HG02852 (cell line): Measurements from ENCODE around the gene IFITM1.

Experiments used
- ATAC-seq: cut with Tn5 transposase; IDR thresholded peaks from one replicate; pipeline ENCODE4 v1.9.1; 2021; ENCODE audit warnings: mild to moderate bottlenecking, moderate library complexity; ENCODE audit not compliant: unreplicated experiment

The IFITM1 gene

DNA sequence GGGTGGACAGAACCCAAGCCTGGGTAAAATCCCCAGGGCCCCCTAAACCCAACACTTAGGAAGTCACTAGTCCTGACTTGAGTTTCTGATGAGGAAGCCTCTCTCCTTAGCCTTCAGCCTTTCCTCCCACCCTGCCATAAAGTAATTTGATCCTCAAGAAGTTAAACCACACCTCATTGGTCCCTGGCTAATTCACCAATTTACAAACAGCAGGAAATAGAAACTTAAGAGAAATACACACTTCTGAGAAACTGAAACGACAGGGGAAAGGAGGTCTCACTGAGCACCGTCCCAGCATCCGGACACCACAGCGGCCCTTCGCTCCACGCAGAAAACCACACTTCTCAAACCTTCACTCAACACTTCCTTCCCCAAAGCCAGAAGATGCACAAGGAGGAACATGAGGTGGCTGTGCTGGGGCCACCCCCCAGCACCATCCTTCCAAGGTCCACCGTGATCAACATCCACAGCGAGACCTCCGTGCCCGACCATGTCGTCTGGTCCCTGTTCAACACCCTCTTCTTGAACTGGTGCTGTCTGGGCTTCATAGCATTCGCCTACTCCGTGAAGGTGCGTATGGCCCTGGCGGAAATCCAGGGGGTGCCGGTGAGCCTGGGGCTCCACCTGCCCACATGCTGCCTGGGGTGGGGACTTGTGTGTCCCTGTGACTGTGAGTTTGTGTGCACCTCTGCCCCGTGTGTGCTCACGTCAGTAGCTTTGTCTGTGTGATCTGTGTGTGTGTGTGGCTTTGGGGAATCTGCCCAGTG lies at the start of gene IFITM1:
IFITM1 (plus strand) TSS at position 254 of the 767 bp plus-strand sequence; CDS start at position 385, 131 bp downstream.
- peak; percentile 35 for ATAC-seq

DNA sequence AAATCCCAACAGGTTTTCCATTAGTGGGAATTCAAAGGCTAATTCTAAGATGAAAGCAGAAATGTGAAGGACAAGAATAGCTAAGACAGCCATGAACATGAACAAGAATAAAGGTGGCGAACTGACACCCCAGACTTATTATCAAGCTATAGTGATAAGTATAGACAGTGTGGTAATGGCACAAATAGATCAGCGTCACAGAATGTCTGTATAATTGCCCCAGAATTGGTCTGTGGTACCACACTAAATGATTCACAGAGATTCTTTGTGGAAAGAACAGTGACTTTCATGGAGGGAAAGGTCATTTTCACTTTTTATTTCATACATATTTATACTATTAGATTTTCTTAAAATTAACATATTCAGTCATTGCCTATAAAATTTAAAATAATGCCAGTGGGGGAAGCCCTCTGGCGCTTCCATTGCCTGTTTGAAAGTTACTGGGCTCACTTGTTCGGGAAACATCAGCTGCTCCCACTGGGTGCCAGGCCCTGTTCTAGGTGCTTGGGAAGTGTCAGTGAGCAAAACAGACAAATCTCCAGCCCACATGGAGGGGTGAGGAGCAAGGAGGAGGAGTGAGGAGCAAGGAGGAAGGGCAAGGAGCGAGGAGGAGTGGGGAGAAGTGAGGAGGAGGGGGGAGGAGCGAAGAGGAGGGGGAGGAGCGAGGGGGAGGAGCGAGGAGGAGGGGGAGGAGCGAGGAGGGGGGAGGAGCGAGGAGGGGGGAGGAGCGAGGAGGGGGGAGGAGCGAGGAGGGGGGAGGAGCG lies 47.0 kb upstream of the IFITM1 start:
- no peak for ATAC-seq

DNA sequence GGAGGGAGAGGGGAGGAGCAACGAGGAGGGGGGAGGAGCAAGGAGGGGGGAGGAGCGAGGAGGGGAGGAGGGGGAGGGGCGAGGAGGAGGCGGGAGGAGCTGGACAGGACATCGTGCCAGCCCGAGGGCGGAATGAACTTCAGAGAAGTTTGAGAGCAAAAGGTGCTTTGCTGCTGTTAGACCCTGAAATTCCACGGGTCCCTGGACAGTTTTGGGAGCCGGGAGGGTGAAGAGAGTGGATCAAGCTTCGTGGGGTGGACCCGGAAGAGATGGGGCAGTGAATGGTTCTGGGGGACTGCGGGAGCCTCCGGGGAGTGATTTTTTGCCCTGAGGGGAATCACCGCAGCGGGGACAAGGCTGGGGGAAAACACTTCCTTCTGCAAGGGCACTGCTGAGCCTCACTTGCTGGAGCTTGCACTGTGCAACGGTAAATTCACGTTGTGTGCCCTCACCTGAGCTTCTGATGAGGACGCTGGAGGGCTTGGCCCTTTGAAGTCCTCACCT lies 46.3 kb upstream of the IFITM1 start:
- ATAC-seq = no peak

DNA sequence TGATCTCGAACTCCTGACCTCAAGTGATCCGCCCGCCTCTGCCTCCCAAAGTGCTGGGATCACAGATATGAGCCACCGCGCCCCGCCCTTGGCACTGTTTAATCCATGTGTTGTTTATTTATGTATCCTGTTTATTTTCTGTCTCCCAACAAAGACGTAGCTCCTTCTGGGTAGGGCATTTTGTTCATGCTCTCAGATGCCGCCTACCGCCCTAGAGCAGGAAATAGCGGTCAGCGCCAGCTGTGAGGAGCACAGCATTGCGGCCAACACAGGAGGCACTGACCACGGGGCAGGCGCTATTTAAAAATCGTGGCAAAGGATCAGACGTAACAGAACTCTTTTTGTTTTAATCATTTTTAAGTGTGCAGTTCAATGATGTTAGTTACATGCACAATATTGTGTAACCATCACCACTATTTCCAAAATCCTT lies 45.1 kb upstream of the IFITM1 start:
- ATAC-seq = peak; percentile 38

DNA sequence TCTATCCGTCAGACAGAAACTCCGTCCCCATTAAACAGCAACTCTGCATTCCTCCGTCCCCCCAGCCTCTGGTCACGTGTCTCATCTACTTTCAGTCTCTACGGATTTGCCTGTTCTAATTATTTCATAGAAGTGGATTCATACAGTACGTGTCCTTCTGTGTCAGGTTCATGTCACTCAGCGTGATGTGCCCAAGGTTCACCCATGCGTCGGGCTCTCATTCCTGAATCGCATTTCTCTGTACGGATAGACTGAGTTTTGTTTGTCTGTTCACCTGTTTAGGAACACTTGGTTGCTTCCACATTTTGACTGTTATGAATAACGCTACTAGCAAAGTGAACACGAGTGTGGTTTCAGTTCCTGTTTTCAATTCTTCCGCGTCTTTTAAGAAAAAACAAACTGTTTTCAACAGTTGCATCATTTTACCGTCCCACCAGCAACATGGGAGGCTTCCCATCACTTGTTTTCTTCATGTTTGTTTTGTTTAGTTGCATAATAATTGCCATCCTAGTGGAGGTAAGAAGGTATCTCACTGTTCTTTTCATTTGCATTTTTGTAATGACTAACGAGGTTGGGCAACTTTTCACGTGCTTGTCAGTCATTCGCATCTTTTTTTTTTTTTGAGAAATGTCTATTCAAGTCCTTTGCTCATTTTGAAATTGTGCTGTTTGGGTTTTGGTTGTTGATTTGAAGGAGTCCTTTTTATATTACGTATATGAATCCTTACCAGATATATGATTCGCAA lies 44.5 kb upstream of the IFITM1 start:
- peak; percentile 75 for ATAC-seq

DNA sequence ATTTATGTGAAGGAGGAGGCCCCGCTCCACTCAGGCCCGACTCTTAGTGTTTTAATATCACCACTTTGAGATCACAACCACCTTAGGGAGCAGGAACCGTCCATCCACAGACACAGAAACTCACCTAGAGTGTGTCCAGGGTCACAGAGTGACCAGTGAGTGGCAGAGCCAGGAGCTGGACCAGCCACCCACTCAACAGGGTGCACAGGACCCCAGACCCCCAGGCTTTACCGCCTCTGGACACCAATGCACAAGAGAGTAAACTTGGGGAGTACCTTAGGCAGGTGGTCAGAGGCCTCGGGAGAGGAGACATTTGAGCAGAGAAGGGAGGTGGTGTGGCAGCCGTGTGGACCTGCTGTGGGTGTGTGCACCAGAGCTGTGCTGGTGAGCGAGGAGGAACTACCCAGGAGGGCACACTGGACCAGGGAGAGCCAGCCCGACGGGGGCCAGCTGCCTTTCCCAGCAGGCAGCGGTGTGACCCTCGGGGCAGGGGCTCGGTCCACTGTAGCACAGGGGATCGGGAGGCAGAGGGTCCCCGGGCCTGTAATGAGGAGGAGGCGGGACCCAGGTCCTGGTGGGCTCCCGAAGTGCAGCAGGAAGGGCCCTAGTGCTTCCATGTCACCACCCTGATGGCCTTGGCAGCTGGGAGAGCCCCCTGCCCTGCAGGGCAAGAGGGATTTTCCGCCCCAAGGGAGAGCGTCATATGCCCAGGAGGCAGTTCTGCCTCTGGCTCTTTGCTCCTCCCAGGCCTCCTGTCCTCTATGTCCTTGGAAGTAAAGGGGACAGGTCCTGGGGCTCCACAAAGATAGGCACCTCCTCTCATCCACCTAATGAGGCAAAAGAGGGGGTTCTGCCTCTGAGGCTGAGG lies 43.2 kb upstream of the IFITM1 start:
- ATAC-seq = no peak

DNA sequence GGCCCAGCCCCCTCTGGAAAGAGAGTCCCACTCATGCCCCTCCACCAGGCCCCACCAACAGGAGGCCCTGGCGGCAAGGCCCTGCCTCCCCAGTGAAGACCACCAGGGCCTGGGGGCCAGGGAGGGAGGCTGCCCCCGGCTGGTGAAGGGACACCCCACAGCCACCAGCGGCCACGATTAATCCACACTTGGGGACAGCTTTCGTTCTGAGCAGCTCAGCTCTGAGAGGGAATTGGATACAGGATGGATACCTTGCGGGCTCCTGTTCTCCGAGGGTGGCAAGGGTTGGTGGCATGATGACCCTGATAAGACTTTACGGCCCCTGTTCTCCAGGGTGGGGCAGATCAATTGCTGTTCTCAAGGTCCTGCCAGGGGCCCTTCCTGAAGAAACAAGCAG lies 42.5 kb upstream of the IFITM1 start:
- no peak for ATAC-seq

DNA sequence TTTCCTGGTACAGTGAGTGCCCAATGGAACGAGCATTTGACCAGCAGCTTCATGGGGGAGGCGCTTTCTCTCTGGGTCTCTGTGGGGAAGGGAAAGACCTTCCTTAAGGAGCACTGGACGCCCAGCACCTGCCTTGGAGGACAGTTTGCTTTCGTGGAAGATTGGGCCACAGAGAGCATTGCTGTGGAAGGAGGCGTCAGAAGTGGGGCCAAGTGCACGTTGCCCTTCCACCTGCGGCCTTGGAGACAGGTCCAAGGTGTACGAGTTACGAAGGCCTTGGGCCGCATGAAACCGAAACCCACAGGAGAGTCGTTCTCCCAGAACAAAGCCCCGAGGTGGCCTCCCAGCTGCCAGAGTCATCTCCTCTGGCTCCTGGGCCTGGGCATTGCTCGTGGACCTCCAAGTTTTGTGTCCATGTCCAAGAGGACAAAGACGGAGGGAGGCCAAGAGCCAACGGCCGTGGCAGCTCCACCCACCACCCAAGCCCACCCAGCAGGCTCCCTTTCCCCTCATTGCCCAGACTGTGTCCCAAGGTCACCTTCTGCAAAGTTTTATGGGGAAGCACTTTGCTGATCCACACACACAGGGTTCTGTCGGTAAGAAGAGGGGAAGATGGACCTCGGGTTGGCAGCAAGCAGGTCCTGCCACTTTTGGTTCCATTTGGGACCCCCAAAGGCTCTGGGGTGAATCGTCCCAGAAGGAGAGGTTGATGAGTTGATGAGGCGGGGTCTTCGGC lies 41.5 kb upstream of the IFITM1 start:
- no peak for ATAC-seq

DNA sequence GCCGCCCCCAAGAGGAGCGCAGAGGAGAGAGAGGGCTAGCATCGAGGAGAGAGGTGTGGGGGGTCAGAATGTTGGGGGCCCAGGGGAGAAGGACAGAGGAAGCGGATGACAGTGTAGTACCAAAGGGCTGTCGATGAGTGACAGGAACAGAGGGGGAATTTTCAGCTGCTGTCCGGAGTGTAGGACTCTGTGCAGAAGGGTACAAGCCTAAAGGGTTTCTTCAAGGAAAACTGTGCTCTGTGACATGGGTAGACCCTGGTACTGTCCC lies 41.0 kb upstream of the IFITM1 start:
- ATAC-seq = no peak

DNA sequence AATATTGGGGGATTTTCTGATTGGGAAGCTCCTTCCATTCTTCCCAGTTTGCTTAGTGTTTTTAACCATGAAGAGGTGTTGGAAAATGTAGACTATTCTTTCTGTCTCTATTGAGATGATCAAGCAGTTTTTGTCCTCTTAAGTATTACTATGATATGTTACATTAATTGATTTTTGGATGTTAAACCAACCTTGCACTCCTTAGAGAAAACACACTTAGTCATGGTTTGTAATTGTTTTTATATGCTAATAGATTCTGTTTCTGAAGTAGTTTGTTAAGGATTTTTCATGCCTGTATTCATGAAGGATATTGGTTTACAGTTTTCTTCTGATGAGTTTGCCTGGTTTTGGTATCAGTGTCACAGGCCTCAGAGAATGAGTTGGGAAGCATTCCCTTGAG lies 37.6 kb upstream of the IFITM1 start:
- ATAC-seq = no peak

DNA sequence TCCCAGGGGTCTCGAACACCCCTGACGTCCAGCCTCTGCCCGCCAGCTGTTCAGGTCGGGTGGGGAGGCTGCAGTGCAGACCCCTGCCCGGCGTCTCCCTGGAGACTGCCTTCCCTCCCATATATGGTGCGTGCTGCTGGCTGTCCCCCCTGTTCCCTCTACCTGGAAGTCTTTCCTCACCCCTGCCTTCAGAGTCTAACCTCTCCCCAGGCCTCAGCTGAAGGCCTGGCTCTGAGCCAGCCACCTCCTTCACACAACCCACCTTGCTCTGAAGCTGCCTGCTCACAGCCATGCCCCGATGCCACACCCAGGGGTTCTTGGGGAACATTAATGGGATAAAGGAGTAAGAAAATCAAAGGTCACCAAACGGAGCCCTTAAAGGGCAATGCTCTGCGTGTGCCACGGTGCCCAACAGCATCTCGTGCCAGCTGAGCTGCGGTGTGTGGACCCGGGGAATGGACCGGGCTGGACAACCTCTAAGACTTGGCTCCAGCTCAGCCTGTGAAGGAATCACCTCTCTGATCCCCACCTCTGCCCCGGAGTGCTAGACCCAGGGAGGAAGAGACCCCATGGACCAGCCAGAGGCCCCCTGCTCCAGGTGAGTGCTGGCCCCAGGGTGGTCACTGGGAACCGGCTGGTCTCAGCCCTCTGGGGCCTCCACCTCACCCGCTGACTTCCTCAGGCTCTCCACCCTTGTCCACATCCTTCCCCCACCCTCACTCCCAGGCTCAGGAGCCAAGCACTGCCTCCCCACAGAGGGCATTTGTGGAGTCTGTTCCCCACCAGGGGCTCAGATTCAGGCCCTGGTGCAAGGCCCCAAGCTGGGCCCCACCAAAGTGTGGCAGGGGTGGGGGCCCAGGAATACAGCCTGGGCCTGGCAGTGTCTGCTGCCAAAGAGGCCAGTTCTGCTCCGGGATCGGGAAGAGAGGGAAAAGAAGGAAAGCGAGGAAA lies 35.6 kb upstream of the IFITM1 start, which contains the start of gene NLRP6:
NLRP6 (plus strand) TSS at position 407 of the 951 bp plus-strand sequence; CDS start at position 570, 163 bp downstream.
- no peak for ATAC-seq

DNA sequence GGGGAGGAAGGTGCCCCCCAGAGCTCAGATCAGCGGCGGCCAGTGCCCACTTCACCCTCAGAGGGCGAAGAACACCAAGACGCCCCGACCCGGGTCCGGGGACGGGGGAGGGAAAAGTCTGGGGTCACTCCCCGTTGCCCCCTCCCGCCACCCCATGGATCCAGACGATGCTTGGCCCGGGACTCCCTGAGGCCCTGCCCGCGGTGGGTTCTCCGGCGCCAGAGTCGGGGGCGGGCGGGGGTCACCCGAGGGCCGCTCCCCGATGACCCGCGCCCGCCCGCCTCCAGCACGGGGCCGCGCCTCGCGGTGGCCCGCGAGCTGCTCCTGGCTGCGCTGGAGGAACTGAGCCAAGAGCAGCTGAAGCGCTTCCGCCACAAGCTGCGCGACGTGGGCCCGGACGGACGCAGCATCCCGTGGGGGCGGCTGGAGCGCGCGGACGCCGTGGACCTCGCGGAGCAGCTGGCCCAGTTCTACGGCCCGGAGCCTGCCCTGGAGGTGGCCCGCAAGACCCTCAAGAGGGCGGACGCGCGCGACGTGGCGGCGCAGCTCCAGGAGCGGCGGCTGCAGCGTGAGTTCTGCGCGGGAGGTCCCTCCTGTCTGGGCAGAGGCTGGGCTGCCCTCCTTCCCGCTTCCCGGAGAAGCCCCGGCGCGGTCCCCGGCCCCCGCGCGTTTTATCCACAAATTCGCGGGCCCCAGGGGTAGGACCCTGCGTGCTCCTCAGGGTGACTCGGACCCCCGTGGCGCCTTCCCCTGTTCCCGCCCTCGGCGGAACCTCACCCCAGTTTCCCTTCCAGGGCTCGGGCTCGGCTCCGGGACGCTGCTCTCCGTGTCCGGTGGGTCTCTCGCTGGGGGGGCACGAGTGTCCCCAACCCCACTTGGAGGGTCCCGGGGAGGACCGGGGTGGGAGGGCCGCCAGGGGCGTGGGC lies 34.5 kb upstream of the IFITM1 start:
- ATAC-seq = no peak

DNA sequence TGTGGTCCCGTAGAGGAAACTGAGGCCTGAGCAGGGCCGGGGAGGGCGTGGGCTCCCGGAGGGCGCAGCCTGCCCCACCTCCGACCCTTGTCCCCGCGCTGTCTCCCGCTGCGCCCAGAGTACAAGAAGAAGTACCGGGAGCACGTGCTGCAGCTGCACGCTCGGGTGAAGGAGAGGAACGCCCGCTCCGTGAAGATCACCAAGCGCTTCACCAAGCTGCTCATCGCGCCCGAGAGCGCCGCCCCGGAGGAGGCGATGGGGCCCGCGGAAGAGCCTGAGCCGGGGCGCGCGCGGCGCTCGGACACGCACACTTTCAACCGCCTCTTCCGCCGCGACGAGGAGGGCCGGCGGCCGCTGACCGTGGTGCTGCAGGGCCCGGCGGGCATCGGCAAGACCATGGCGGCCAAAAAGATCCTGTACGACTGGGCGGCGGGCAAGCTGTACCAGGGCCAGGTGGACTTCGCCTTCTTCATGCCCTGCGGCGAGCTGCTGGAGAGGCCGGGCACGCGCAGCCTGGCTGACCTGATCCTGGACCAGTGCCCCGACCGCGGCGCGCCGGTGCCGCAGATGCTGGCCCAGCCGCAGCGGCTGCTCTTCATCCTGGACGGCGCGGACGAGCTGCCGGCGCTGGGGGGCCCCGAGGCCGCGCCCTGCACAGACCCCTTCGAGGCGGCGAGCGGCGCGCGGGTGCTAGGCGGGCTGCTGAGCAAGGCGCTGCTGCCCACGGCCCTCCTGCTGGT lies 33.7 kb upstream of the IFITM1 start:
- no peak for ATAC-seq

DNA sequence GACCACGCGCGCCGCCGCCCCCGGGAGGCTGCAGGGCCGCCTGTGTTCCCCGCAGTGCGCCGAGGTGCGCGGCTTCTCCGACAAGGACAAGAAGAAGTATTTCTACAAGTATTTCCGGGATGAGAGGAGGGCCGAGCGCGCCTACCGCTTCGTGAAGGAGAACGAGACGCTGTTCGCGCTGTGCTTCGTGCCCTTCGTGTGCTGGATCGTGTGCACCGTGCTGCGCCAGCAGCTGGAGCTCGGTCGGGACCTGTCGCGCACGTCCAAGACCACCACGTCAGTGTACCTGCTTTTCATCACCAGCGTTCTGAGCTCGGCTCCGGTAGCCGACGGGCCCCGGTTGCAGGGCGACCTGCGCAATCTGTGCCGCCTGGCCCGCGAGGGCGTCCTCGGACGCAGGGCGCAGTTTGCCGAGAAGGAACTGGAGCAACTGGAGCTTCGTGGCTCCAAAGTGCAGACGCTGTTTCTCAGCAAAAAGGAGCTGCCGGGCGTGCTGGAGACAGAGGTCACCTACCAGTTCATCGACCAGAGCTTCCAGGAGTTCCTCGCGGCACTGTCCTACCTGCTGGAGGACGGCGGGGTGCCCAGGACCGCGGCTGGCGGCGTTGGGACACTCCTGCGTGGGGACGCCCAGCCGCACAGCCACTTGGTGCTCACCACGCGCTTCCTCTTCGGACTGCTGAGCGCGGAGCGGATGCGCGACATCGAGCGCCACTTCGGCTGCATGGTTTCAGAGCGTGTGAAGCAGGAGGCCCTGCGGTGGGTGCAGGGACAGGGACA lies 32.9 kb upstream of the IFITM1 start:
- no peak for ATAC-seq

DNA sequence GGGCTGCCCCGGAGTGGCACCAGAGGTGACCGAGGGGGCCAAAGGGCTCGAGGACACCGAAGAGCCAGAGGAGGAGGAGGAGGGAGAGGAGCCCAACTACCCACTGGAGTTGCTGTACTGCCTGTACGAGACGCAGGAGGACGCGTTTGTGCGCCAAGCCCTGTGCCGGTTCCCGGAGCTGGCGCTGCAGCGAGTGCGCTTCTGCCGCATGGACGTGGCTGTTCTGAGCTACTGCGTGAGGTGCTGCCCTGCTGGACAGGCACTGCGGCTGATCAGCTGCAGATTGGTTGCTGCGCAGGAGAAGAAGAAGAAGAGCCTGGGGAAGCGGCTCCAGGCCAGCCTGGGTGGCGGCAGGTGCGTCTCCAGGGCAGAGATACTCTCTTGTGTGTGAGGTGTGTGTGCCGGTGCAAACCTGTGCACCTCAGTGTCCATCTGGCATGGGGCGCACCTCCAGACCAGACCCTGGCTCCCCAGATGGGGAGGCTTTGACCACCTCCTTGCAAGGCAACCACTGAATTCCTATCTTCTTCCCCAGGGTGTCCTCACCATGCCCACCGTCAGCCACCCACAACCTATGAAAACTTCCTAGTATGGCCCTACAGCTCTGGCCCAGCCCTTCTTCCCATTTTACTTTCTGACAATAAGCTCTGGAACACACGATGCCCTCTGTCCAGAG lies 32.2 kb upstream of the IFITM1 start:
- ATAC-seq = no peak

DNA sequence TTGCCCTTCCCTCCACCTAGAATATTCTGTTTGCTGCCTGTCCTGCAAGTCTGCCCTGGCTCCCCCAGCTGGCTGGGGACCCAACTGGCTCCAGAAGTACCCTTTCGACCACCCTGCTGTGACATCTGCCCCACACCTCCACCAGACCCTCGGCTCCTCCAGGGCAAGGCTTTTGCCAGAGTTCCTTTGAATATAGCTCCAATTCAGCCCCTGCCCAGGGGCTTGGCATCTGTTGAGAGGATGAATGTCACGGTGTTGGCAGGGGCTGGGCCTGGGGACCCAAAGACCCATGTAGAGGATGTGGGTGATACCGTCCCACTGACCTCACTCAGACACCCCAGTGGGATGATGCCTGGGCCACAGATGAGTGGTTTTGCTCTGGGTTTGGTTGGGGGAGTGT lies 31.7 kb upstream of the IFITM1 start:
- ATAC-seq = no peak
